ENCODE data around the gene SLC17A7.

Gene SLC17A7

DNA sequence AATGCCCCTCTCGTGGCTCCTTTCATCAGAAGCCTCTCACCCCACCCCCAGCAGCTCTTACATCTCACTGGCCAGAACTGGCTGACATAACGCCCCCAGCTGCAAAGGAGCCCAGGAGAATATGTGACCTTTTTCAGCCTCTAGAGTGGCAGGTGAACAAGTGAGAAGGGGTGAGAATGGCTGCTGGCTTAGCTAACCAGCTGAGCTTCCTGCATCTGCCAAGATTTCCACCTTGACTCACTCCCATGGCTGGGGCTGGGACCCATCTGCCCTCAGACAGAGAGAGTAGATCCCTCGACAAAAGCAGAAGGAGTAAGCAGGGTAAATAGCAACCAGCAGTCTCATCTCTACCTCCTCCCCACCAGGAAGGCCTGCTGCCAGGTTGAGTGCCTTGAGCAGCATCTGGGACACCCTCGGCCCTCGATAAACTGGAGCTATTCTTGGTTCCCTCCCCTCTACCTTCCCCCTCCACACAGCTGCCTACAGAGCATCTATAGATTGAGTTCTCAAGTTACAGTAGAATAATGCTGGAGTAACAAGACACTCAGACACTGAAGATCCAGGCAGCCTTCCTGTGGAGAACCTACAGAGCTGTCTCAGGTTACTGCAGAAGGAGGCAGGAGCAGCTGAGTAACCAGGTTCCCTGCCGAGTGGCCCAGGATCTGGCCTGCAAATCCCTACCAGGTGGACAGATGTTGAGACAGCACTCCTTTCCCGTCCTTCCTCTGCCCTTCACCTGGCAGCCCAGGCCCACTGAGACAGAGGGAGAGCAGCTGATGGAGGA is 37.7 kb downstream of the SLC17A7 start:
- no peak for DNase-seq

DNA sequence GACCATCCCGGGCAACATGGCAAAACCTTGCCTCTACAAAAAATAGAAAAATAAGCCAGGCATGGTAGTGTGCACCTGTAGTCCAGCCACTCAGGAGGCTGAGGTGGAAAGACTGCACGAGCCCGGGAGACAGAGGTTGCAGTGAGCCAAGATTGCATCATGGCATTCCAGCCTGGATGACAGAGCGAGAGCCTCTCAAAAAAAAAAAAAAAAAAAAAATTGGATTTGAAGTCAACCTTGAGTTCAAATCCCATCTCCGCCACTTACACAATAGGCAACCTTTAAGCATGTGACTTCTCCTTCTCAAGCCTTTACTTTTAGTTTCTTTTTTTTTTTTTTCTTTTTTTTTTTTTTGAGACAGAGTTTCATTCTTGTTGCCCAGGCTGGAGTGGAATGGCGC is 41.3 kb downstream of the SLC17A7 start:
- DNase-seq: no peak

DNA sequence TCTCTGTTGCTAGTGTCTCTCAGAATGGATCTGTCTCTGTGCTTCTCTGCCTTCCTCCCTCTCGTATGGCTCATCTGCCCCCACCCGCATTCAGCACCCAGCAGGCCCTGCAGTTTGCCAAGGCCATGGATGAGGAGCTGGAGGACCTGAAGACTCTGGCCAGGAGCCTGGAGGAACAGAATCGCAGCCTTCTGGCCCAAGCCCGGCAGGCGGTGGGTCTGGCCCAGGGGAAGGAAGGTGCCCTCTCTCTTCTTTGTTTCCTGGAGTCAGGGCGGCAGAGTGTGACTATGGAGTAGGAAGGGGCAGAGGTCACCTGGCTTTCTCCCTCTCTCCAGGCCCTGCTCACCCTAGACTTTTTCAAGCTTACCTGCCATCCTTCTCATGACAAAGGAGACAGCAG is 42.4 kb downstream of the SLC17A7 start:
- DNase-seq: no peak

DNA sequence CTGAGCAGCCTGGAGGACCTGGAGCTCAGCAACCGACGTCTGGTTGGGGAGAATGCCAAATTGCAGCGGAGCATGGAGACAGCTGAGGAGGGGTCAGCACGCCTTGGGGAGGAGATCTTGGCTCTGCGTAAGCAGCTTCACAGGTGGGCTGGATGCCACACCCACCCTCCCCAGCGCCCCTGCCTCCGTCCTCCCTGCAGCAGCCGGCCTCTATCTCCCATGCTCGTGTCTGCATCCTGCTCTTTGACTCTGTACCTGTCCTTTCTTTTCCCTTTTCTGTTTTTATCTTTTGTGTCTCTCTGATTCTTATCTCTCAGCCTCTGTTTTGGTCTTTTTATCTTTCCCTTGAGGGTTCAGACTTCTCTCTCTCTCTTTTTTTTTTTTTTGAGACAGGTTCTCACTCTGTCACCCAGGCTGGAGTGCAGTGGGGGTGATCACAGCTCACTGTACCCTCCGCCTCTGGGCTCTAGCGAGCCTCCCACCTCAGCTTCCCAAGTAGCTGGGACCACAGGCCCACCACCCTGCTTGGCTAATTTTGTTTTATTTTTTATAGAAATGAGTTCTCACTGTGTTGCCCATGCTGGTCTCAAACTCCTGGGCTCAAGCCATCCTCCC is 43.2 kb downstream of the SLC17A7 start:
- no peak for DNase-seq

DNA sequence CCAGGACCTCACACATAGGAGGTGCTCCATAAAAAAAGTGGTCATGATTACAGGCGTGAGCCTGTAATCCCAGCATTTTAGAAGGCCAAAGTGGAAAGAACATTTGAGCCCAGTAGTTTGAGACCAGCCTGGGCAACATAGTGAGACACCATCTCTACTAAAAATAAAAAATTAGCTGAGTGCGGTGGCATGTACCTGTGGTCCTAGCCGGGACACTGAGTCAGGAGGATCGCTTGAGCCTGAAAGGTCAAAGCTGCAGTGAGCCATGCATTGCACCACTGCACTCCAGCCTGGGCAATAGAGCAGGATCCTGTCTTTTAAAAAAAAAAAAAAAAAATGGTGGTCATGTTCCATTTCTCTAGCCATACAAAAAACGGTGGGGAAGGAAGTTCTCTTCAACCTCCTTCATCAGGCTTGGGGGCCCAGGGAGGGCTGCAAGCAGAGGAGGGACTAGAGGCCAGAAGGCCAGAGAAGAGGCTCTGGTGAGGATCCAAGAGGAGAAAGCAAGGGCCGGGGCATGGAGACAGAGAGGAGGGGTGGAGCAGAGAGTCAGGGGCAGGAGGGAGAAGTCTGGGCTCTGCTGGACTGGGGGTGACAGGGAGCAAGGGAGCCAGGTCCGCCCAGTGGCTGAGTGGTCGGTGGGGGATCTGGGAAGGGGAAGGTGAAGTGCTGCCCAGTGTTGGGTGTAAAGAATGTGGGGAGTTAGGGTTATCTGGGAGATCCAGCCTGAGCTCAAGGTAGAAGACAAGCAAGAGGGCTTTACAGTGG is 44.4 kb downstream of the SLC17A7 start:
- DNase-seq: no peak

DNA sequence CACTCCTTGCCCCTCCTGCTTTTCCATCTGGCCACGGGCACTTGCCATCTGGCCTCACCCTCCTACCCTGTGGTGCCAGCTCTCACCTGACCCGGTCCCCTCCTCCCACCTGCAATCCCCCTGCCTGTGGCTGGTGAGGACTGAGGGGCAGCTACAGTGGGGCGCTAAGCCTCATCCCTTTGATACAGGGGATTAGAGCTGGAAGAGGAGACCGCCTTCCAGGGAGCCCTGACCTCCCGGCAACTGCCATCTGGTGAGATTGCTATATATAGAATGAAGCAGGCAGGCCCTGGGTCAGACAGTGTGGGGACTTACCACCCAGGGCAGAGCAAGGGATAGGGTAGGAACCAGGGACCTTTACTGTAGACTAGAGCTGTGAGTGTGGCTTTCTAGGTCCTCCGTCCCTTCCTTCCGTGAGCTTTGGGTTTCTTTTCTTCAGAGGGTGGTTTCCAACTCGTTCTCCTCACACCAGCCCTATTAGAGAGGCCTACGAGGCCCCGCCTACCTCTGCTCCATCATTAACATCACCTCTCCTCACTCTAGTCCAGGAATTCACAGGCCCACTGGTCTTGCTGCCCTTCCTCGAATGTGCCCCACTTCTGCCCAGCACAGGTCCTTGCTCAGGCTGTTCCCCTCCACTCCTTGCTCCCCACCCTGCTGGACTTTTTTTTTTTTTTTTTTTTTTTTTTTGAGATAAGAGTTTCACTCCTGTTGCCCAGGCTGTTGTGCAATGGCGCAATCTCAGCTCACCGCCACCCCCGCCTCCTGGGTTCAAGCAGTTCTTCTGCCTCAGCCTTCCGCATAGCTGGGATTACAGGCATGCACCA is 45.5 kb downstream of the SLC17A7 start:
- DNase-seq: no peak

DNA sequence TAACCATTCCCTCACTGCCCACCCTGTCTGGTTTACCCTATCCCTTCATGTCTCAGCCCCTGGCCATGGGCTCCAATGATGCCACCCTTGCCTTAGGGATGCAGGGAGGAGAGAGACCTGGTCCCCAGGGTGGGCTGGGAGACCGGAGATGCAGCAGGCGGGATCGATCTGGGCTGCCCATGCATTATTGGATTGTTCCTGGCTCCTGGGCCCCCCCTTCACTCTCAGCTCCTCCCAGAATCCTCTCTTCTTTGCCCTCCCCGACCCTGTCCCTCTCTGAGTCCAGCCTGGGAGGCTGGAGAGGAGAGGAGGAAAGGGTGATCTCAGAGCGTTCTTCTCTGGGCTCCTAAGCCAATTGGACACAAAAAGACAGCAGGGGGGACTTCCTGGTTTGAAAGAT is 47.4 kb downstream of the SLC17A7 start:
- no peak for DNase-seq

DNA sequence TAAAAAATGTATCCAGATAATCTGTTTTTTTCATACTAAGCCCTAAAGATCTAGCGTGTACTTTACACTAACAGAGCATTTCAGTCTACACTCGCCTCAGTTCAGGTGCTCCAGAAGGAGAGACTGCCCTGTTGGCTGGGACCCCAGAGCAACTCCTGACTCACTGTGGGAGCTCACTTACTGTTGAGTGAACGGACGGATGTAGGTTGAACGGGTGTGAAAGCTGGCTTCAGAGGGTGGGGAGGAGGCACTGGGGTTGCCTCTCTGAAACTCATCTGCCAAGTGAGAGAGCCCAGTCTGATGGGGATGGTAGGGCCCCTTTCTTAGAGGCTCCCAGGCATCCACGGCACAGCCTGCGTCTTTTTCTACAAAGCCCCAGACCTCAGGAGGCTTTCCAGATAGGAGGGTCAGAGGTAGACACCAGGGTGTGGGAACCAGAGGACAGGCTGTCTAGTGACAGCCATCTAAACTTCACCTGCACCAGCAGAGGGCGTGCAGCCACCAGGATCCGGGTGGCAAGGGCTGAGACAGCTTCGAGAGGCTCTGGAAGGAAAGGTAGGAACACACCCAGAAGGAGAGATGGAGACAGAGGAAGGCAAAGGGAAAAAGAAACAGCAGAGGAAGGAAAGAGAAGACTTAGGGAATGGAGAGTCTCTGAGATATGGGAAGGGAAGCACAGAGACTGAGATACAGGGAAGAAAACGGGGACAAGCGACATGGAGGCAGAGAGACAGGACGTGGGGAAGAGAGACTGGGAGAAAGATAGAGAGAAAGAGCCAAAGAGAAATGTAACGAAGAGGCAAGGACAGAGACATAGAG is 49.5 kb downstream of the SLC17A7 start:
- DNase-seq: no peak

DNA sequence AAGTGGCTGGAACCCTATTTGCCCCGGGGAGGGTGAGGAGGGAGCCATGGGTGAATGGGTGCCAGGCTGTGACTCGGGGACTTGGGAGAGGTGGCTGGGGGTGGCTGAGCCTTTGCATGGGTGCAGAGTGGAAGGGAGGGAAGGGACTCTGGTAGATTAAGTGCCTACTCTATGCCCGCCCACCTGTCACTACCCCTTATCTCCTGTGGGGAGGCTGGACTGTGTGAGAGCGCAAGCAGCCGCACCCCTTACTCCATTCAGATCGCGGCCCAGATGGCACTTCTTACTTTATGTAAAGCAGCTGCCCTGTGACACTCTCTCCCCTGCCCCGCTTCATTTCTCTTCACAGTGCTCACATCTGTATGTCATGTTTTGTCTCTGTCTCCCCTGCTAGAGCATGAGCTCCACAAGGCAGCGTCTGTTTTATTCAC is 50.4 kb downstream of the SLC17A7 start:
- no peak for DNase-seq

DNA sequence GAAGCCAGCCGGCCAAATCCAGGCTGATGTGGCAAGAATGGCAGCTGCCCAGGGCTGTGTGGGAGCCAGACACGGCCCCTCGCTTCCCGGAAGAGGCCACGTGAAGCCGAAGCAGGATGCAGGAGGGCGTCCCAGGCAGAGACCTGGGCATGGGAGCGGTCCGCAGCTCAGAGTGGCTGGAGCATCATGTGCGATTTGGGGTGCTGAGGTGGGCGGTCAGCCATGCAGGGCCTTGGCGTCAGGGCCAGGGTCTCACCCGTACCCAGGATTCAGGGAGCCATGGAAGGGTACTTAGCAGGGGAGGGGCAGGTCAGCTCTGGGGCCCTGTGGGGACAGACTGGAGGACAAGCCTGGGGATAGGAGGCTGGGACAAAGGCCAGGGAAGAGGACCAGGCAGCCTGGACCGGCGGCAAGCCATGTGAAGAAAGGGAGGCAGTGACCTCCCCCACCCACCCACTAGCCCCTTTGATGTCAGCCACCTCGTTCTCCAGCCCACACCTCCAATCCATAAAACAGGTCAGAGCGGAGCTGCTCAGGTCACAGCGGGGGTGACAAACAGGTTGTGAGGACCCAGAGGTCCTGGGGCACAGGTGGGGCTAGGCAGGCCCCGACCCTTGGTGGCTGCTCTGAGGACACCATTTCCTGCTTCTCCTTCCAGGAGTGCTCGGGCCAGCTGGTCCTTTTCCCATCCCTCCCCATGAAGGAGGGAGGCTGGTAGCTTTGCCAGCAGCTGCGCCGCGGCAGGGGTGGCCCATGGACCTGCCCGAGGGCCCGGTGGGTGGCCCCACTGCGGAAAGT is 51.0 kb downstream of the SLC17A7 start:
- no peak for DNase-seq

DNA sequence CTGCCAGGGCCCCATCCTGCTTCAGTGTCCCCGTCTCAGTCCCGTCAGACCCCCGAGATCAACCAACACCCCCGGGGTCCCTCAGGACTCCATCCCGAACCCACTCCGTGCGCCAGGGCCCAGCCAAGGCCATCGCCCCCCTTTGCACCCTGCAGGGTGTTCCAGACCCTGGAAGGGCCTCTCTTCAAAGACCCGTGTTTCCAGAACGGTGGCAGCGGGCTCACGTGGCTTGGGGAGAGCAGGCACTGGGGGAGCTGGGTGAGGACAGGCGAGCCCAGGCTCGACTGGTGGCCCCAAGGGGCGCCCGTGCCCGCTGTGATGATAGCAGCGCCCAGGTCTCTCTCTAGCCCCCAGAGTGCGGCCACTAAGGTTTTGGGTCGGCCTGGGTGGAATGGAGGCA is 51.9 kb downstream of the SLC17A7 start:
- DNase-seq: no peak

DNA sequence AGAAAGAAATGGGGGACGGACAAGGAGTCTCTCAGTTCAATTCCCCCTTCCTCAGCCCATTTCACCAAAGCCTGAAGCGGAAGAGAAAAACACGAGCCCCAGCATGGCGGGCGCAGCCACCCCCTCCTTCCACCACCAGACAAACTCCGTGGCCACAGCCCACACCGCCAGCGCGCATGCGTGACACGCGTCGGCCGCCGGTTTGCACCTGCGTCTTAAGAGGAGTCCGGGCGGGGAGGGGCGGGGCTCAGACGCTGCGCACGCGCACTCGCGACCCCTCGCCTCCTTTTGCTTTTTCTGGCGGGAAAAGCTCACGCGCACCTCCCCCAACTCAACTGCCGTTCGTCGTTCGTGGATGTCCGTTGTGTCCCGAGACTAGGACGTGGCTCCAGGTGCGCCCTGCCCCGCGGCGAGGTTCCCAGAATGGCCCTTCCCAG is 53.4 kb downstream of the SLC17A7 start, which contains the start of gene KASH5:
Gene KASH5 (plus strand): TSS at position 314 of the 437 bp plus-strand sequence. CDS start 2,635 bp downstream, outside the sequence.
- DNase-seq: no peak

DNA sequence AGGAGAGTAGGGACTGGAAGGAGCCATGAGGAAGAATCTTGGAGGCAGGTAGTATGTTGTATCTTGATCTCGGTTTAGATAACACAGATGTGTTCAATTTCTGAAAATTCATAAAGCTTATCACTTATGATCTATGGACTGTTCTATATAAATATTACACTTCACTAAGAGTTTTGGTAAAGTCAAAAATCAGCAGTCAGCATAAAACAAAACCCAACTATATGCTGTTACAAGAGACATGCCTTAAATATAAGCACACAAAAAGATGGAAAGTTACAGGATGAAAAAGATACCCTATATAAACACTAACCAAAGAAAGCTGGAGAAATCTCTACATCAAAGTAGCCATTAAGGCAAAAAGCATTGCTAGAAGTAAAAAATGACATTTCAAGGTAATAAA is 57.7 kb downstream of the SLC17A7 start:
- DNase-seq: no peak

DNA sequence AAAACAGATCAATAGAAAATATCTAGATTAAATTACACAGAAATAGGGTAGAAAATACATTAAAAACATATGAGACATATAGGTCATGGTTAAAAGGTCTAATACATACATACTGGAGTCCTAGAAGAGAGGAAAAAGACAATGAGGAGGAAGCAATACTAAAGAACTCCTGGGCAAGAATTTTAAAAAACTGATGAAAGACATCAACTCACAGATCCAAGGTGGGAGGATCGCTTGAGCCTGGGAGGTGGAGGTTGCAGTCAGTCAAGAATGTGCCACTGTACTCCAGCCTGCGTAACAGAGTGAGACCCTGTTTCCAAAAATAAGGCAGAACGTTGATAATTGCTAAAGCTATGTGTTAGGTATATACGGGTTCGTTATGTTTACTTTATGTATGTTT is 58.7 kb downstream of the SLC17A7 start:
- DNase-seq: no peak

DNA sequence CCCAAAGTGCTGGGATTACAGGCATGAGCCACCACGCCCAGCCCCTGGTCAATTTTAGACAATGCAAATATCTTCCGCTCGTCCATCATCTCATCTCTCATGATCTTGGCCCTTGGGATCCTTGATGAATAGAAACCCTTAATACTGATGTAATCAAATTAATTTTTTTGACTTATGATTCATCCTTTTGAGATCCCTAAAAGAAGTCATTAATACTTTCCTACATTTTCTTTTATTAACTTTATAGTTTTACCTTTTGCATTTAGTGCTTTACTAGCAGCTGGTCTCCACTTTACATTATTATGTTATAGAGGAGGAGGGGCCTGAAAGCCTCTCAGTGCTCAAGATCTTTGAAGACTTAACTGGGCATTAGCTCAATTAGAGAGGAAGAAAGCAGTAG is 60.9 kb downstream of the SLC17A7 start:
- DNase-seq: no peak

All from SIG-M5 (cell line).